ENCODE results near the gene AP1B1. TPM values are rescaled to one million over a fixed set of nuclear protein-coding genes. Genes with fewer than 3 reads are reported as not detected.

Gene AP1B1
- total RNA-seq, 2 experiments from 2014 or later = 61.2 to 63.7 TPM

- Mint-ChIP-seq H3K27me3 (peaks cover 2% of the 10 kb centered on the region), H3K9me3 (no peaks in the 10 kb centered on the region), H3K4me3 (no peak overlapping the region), H3K27ac (no peak overlapping the region), H3K36me3 (peaks cover 31% of the 10 kb centered on the region), H3K4me1 (no peaks in the 10 kb centered on the region)
- no peak for DNase-seq
- POLR2A ChIA-PET = no interaction called here
- no peak for ATAC-seq (ENCODE audit: low read depth)
These were observed 89.1 kb downstream of the AP1B1 start for GRCh38 chr22:29299136-29299900.

GRCh38 chr22:29298641-29299040 lies 89.7 kb downstream of the AP1B1 start:
- no peaks in the 10 kb centered on the region for H3K9me3 Mint-ChIP-seq
- ATAC-seq (ENCODE audit: low read depth) (no peak), DNase-seq (no peak)
- H3K4me3 Mint-ChIP-seq = no peak overlapping the region
- POLR2A ChIA-PET = no interaction called here
- H3K36me3 Mint-ChIP-seq = peaks cover 31% of the 10 kb centered on the region
- no peak overlapping the region for H3K27ac Mint-ChIP-seq
- no peaks in the 10 kb centered on the region for H3K4me1 Mint-ChIP-seq
- H3K27me3 Mint-ChIP-seq = peaks cover 2% of the 10 kb centered on the region

DNA sequence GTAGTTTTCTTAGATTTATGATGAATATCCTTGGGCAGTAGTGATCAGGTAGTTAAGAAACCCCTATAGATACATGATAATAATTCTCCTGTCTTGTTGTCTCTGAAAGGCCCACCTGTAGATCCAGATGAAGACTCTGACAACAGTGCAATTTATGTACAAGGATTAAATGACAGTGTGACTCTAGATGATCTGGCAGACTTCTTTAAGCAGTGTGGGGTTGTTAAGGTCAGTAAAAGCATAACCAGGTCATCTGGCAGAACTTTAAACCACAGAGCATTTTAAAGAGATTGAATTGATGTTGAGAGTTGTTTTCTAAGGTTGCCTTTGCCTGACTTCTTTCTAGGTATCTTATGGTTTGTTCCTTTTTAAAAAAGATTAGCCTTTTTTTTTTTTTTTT lies 96.0 kb downstream of the AP1B1 start:
- Mint-ChIP-seq H3K9me3 (no peaks in the 10 kb centered on the region), H3K4me3 (no peak overlapping the region), H3K4me1 (peaks cover 6% of the 10 kb centered on the region), H3K27ac (no peak overlapping the region), H3K36me3 (peaks cover 44% of the 10 kb centered on the region), H3K27me3 (no peaks in the 10 kb centered on the region)
- no peak for DNase-seq
- no peak for ATAC-seq (ENCODE audit: low read depth)
- POLR2A ChIA-PET = no interaction called here

GRCh38 chr22:29291215-29291614 lies 97.2 kb downstream of the AP1B1 start:
- POLR2A ChIA-PET = no interaction called here
- Mint-ChIP-seq H3K27me3 (no peaks in the 10 kb centered on the region), H3K4me1 (peaks cover 11% of the 10 kb centered on the region), H3K9me3 (no peaks in the 10 kb centered on the region), H3K36me3 (peaks cover 51% of the 10 kb centered on the region), H3K27ac (no peak overlapping the region), H3K4me3 (no peak overlapping the region)
- DNase-seq = no peak
- no peak for ATAC-seq (ENCODE audit: low read depth)

DNA sequence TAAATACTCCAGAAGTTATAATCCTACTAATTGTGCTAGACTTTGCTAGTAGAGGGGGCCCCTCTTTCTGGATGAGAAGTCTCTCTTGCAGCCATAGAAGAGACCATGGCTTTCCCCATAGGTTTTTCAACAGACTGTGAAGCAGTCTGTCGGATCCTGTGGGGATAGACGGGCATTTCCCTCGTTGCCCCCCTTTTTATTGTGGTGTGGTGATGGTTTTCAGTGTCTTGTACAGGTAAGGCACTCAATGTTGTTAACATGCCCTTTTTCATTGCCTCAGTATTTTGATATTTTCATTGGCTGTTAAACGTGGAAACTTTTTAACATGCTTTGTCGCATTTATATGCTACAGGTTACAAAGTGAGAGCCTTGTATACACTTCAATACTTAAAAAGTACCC lies 98.3 kb downstream of the AP1B1 start:
- Mint-ChIP-seq H3K9me3 (no peaks in the 10 kb centered on the region), H3K27ac (no peak overlapping the region), H3K4me3 (no peak overlapping the region), H3K4me1 (peaks cover 11% of the 10 kb centered on the region), H3K36me3 (peaks cover 55% of the 10 kb centered on the region), H3K27me3 (no peaks in the 10 kb centered on the region)
- POLR2A ChIA-PET = no interaction called here
- no peak for DNase-seq
- ATAC-seq (ENCODE audit: low read depth) = no peak

GRCh38 chr22:29288837-29289236 lies 99.5 kb downstream of the AP1B1 start:
- Mint-ChIP-seq H3K9me3 (no peaks in the 10 kb centered on the region), H3K4me1 (peaks cover 13% of the 10 kb centered on the region), H3K27ac (peak overlapping the region; percentile 51), H3K4me3 (no peak overlapping the region), H3K27me3 (no peaks in the 10 kb centered on the region), H3K36me3 (peaks cover 59% of the 10 kb centered on the region)
- DNase-seq = no peak
- ATAC-seq (ENCODE audit: low read depth) = no peak
- POLR2A ChIA-PET = no interaction called here

- ATAC-seq (ENCODE audit: low read depth) (no peak), DNase-seq (no peak)
- peaks cover 53% of the 10 kb centered on the region for H3K36me3 Mint-ChIP-seq
- no peak overlapping the region for H3K4me3 Mint-ChIP-seq
- POLR2A ChIA-PET = no interaction called here
- no peaks in the 10 kb centered on the region for H3K27me3 Mint-ChIP-seq
- H3K9me3 Mint-ChIP-seq = no peaks in the 10 kb centered on the region
- peaks cover 13% of the 10 kb centered on the region for H3K4me1 Mint-ChIP-seq
- H3K27ac Mint-ChIP-seq = no peak overlapping the region
These were observed 104.2 kb downstream of the AP1B1 start for GRCh38 chr22:29284196-29284595.

DNA sequence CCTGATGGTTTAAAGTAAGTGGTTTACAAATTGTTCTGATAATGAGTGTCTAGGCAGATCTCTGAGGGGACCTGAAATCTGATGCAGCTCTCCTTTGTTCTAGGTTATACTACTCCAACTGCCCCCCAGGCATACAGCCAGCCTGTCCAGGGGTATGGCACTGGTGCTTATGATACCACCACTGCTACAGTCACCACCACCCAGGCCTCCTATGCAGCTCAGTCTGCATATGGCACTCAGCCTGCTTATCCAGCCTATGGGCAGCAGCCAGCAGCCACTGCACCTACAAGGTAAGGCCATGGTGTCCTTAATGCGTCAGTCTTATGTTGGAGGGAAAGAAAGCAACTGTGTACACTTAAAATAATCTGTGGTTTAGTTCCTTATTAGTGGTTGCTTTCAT lies 110.4 kb downstream of the AP1B1 start:
- peaks cover 52% of the 10 kb centered on the region for H3K36me3 Mint-ChIP-seq
- no peak for ATAC-seq (ENCODE audit: low read depth)

More for the DNA sequence above, 110.4 kb downstream of the AP1B1 start:
- DNase-seq = no peak
- POLR2A ChIA-PET = no interaction called here
- Mint-ChIP-seq H3K9me3 (no peaks in the 10 kb centered on the region), H3K27me3 (no peaks in the 10 kb centered on the region), H3K4me1 (peaks cover 25% of the 10 kb centered on the region), H3K27ac (no peak overlapping the region), H3K4me3 (no peak overlapping the region)

Small RNAs within 50 kb of the gene (microRNA-seq; reads per million reads assigned to microRNA genes)
- 141 reads per million, percentile 59 among the genes with 10 or more reads in this experiment for gene MIR3653

Other genes with a start within 250 kb of the AP1B1 start
- gene EMID1, start 182.7 kb downstream of the AP1B1 start, total RNA-seq = not detected
- 10 to 100 TPM; 27.5 to 30.1 TPM for gene RHBDD3, start 120.6 kb downstream of the AP1B1 start, total RNA-seq
- gene EWSR1, start 120.3 kb downstream of the AP1B1 start, total RNA-seq = 100 to 1,000 TPM; 284 to 302 TPM
- 1 to 10 TPM; 8.1 to 9.3 TPM for gene GAS2L1, start 81.9 kb downstream of the AP1B1 start, total RNA-seq
- gene RASL10A, start 72.9 kb downstream of the AP1B1 start, total RNA-seq = 1 to 10 TPM in 1 of 2 experiments, under 1 TPM in 1; 0.80 to 1.1 TPM
- not detected for gene RFPL1, start 50.0 kb upstream of the AP1B1 start, total RNA-seq
- 1 to 10 TPM; 1.8 TPM for gene NEFH, start 91.6 kb upstream of the AP1B1 start, total RNA-seq
- 10 to 100 TPM; 57.8 to 58.9 TPM for gene THOC5, start 165.2 kb upstream of the AP1B1 start, total RNA-seq
- 10 to 100 TPM; 43.9 to 49.2 TPM for gene NIPSNAP1, start 192.5 kb upstream of the AP1B1 start, total RNA-seq
- 10 to 100 TPM; 41.3 to 43.4 TPM for gene NF2, start 215.1 kb upstream of the AP1B1 start, total RNA-seq